Measurements from ENCODE around the gene CLHC1.

CLHC1 gene

DNA sequence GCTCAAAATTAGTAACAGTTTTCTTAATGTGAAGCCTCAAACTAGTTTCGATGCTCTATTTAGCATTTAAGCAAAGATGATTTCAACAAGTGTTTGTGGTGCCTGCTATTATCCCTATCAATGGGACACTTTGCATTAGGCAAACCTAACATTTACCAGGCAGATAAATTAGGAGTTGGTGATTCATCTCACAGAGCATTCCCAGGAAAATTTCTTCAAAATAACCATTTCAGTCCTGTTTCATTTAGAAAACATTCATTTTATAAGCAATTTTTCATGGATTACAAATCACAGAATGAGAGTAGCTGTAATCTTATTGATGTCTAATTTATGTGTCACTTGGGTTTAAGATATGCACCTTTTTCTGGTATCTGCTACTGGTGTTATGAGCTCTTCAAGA lies 62.7 kb downstream of the CLHC1 start:
- DNase-seq (ENCODE audit: low read depth in 2 of 2), result no peak

DNA sequence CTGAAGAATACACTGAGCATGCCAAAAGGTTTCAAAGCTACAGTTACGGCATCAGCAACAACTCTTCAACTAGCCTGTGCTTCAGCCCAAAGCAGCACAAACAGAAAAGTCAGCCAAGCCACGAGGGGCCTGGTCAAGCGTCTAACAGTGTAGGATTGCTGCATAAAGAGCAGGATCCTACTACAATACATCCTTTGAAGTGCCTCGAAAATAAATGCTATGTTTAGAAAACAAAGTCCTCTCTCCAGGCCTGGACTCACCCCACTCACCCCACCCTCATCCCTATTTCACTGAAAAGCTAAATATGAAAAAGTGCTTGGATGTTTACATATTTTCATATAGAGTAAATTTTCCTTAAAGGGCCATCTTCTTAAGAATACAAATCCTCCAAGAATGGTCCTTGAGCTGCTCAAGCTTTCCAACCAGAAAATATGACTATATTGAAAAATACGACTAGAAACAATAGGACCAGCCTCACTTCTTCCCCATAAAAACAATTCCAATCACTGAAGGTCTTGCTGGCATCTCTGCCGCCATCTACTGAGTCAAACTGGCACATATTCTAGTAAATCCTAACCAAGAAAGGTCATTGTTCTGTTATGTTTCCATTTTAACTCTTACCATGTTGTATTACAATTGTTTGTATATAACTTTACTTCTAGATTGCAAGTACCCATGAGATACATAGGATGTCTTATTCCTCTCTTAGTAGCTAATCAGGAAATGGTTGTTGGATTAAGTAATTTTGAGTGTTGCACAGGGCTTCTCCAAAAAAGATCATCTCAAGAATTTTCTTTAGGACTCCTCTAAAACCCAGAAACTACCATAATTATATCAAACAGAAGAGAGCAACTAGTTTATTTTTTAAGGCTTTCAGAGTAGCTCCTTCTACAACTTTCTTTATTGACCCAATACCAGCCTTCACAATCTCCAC lies 63.6 kb downstream of the CLHC1 start:
- no peak for DNase-seq (ENCODE audit: low read depth in 2 of 2)

DNA sequence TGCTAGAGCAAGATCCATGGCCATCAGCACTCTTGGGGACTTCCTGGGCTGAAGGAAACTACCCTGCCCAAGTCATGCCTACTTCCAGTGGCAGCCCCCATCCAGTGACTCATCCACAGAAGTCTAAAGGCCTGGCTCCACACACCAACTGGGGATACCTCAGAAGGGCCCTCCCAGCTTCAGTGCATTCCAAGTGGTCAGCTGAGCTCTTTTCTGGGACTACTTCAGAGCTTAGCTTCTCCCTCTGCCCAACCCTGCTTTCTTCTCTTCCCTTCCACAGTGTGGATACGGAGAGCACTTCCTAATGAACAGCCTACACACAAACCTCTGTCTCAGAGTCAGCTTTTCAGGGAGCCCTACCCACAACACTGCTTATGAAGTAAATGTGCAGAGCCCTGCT lies 66.5 kb downstream of the CLHC1 start:
- DNase-seq (ENCODE audit: low read depth in 2 of 2), result no peak

DNA sequence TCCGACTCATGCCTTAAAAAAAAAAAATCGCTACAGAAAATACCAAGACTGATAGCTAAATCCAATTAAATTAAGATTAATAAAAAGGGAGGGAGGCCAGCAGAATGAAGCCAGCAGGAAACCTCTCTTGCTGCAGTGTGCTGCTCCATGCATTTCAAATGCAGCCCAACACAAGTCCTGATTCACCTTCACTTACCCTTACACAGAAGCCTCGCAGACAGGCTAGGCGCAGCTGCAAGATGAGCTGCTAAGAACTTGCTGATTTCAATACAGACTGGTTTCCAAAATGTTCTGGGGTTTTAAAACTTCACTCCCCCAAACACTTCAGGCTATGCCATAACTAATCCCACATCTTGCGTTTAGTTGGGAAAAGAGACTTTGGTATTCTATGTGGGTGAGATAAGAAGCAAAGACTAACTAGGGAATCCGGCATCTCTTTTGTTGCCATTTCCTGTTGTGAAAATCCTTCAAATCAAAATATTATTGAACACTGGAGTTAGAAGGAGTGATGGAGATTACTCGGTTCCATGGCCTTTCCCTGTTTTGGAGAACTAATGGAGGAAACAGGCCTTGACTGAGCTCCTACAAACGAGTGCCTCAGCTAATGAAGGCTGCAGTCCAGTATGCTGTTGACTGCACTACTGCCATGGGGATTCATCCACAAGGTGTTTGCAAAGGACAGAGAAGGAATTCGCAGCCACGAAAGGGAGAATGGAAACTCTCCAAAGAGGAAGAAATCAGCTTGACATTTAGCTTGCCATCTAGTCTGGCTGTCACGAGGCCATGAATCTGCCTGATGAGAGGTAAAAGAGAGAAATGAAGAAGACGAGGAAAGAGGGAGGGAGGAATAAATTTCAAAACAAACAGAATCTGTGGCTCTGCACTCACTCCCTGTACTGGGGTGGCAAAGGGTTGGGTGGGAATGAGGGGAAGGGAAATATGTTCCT lies 67.3 kb downstream of the CLHC1 start:
- no peak for DNase-seq (ENCODE audit: low read depth in 2 of 2)

DNA sequence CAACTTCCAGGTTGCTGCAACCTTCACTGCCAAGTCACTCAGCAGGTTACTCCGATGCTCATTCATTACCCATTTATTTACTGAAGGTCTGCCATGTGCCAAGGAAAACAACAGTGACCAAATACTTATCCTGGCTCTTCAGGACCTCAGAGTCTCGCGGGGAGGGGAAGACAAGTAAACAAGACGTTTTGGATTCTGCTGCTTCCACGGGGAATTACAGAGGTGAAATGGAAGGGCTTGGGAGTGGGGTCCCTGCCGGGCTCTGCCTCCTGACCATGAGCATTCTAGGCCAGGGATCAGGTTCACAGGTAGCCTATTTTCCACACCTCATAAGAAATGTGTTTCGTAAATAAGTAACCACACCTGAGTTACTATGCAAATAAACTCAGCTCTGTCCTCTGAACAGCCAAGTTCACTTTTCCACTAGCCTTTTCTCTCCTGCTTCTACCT lies 68.1 kb downstream of the CLHC1 start:
- DNase-seq (ENCODE audit: low read depth in 2 of 2), result no peak

DNA sequence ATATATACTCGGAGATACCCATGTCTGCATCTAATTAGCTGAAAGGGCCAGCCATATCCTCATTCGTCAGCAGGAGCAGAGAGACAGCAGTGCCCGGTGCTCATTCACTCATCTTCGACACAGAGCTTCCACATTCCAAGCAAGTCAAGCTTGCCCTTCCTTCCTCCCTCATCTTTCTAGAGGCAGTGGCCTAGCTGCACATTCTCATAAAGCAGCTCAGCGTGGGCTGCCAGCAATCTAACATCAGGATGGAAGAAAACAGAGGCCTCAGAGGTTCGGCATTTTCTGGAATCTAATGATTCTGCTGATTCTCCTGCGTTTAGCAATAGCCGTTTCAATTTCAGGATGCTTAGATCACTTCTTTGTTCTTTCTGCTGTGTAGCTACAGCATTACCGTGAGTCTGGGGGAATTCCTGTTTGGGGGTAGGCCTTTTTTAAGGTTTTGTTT lies 68.8 kb downstream of the CLHC1 start:
- no peak for DNase-seq (ENCODE audit: low read depth in 2 of 2)

DNA sequence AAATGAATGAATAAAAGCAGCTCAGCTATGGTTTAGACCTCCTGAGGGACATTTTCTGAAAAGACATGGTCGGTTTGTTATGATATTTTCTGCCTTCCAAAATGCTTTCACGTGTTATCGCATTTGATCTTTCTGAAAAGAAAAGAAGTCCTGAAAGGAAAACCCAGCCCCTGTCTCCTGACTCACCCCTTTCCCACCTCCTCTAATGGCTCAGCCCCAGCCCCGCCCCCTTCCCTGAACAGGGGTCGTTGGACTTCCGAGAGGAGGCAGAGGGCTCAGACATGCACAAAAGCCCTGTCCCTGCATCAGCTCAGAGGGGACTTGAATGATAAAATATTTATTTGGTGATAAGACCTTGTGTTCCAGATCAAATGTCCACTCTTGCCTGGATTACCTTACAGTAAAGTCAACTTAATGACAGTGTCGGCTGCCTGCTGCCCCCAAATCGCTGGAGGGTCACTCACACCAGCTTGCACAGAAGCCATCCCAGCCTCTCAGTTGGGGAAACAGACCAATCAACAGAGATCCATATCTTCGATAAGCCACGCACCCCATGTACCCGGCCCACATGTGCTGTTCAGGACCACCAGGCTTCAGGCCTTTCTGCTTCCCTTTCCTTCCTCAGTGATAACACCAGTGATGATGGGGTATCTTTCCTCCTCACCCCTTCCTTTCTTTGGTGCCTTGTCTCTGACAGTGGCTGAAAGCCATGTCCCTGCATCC lies 69.6 kb downstream of the CLHC1 start:
- no peak for DNase-seq (ENCODE audit: low read depth in 2 of 2)

DNA sequence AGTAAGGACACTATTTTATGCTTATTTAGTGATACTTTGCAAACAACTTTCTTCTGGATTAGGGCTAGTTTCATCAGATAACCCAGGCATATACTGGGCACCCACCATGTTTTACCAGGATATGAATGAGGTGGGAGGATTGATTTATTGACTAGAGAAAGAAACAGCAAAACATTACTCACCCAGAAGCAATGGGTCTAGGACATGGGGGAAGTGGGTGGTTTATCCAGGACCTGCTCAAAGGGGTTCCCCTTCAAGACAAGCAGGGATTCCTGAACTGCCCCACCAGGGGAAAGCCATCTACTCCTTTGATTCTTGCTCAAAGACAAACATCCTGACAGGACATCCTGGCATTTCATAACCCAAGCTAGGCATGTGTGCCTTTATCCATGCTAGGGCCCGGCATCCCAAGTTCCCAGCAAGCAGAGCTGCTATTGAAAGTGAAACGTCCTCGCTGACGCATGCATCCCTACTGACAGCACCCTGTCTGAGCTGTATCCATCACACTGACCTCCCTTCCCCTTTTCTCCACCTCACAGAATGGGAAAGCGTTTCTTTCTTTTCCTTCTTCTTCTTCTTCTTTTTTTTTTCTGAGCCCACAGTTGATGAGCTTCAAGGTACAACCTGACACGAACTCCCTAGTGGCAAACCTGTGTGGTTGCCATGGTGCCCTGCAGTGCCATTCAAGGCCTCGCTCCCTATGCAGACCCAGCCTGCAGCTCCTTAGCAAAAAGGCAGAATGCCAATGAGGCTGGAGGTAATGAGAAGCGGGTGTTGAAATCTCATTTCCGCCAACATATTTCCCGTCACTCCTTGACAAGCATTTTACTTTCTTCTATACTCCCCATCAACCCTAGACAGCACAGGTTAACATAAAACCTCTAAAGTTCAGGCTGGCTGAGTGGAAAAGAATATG lies 70.5 kb downstream of the CLHC1 start:
- DNase-seq (ENCODE audit: low read depth in 2 of 2), result no peak

DNA sequence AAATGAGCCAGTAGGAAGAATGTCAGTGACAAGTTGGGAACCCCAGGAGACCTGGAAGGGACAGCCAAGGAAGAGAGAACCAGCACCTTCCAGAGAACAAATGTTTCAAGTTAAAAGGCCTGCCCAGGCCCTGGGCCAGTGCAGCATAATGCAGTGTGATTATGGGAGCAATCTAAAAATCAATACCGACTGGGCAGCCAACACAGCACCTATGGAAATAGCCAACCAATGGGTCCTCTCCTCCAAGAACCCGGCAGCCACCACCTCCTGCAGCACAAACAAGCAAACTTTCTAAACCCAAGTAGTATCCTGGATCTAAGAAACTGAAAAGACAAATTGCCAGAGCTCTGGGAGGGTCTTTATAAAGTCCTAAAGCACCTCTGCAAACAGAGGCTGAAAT lies 71.7 kb downstream of the CLHC1 start:
- DNase-seq (ENCODE audit: low read depth in 2 of 2), result no peak

DNA sequence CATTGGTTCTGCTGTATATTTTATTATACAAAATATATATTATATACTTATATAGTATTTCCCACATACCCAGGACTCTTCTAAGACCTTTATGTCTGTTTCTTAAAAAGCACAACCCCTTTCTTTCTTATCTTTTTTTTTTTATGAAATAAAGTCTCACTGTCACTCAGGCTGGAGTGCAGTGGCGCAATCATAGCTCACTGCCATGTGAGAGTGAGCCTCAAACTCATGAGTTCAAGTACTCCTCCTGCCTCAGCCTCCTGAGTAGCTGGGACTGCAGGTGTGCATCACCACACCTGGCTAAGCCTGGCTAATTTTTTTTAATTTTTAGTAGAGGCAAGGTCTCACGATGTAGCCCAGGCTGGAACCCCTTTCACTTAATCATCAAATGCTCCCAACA lies 72.3 kb downstream of the CLHC1 start:
- DNase-seq (ENCODE audit: low read depth in 2 of 2), result no peak

DNA sequence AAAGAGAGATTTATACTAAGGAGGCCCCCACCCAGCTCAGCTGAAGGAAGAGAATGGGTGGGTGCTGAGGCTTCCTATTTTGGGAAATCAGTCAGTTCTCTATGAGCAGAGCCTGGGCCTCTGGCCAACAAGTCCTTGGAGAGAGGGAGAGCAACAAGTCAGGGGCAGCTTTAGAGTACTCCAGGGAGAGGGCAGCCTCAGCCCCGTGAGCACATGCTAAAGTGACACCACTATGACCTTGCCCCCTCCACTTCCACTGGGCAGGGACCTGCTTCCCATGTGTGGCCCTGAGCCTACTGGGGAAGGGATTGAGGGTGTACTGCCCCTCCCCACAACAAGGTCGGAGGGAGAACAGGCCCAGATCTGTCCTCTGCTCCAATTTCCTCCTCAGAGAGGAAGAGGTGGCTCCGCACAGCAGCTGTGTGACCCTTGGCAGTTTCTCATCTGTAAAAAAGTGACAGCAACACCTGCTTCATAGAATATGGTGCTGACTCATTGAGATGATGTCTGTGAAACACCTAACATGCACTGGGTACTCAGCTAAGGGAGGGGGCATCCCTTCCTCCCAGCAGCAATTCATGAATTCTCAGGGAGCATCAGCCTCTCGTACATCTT lies 72.9 kb downstream of the CLHC1 start:
- no peak for DNase-seq (ENCODE audit: low read depth in 2 of 2)

DNA sequence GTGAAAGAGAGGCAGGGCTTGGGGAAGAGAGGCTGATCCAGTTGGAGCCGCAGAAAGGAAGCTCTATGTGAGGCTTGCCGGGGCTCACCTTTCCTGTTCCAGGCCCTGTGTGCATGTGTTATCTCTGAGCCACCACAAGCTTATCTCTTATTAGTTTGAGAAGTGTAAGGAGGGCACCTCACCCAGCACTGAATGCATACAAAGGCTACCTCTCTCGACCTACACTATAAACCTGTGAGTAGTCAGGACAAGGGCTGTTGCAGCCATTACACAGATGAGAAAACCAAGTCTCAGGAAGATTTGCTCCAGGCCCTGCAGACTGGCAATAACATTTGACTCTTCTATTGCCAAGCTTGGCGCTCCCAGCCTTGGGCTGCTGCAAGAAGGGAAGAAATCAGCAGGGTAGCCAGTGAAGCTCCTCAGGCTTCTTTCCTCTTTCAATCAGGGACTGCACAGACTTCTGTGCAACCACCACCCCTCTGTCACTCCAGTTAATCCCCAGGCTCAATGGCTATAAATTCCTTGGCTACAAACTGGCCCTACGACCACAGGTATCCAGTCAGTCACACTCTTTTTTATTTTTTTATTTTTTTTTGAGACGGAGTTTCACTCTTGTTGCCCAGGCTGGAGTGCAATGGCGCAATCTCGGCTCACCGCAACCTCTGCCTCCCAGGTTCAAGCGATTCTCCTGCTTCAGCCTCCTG lies 73.8 kb downstream of the CLHC1 start:
- no peak for DNase-seq (ENCODE audit: low read depth in 2 of 2)

DNA sequence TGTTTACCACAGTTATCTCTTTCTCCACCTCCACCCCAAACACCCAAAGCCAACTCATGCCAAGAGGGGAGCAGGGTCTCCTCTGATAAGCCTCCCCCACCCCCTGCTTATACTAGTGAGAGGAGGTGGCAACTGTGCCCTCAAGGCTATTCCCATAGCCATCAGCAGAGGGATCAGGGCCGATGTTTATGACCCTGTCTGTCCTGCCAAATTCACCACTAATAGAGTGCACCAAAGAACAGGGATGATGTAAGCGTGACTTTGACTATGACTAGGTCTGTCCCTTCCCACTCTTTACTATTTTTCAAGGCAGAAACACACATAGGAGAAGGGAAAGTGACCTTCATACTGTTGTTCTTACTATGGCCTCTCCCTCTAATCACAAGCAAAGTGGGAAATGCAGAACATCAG lies 74.6 kb downstream of the CLHC1 start:
- DNase-seq (ENCODE audit: low read depth in 2 of 2), result no peak

DNA sequence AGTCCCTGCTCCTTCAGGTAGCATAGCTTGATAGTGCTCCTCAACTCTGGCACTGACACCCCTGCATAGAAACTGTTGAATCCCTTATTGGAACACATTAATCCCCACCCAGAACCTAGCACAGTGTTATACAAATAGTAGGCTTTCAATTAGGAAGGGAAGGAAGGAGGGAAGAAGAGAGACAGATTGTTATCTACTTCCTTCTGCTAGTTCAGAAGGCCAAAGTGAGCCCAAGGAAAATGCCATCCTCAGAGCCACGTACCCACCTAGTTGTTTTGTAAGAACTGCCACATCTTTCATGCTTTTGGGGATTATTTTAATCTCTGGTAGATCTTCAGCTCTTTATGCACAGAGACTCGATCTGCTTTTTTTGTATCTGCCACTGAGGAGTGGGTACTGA lies 75.1 kb downstream of the CLHC1 start:
- no peak for DNase-seq (ENCODE audit: low read depth in 2 of 2)

DNA sequence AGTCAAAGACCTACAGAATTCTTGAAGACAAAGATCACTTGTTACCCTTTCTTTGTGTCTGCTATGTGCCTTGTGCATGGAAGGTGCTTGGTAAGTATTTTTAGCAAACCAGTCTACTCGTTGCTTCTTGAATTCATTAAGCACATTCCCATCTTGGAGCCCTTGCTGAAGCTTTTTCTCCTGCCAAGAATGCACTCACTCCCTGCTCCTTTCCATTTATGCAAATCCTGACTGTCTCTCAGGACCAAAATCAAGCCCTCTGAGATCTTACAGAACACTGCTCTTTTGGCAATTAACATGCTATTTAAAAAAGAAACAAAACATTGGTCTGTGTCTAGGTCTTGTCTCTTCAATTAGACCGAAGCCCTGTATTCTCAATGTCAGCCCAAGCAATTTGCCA lies 75.8 kb downstream of the CLHC1 start:
- DNase-seq (ENCODE audit: low read depth in 2 of 2), result no peak

DNA sequence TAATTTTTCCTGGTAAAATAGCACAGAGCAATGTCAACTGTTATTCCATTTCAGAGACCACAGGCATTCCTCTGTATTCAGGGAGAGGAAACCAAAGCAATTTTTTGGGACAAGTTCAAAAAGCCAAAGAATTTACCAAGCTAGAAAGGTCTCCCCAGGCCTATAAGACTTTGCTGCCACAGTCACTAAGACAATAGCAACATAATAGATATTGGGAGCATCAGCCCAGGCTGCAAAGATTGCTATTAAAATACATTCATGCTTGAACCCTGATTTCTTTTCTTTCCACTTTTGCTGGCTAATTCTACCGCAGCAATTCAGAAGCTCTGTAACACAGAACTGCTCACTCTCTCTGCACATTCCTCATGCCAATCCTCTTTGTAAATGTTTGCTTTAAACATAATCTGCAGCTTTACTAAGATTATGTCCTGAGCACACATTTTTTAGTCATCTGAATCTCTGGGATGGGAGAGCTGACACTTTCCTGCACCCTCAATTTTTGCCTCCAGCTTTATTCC lies 76.3 kb downstream of the CLHC1 start:
- DNase-seq (ENCODE audit: low read depth in 2 of 2), result no peak

DNA sequence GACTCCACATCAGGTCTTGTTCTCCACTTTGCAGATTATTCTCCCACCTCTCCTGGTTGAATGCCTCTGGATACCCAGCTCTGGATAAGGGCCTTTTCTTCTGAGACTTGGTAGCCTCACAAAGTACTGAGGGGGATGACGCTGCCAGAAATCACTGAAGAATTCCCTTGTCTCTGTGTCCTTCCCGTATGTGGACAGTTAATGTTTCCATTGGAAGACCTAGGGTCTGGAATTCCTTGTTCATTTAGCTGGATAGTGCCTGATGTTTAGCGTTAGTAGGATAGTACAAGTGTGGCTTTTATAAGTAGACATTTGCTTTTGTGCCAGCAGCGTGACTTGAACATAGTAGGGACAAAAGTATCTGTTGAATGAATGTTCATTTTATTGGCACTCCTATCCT lies 76.9 kb downstream of the CLHC1 start:
- DNase-seq (ENCODE audit: low read depth in 2 of 2), result no peak

DNA sequence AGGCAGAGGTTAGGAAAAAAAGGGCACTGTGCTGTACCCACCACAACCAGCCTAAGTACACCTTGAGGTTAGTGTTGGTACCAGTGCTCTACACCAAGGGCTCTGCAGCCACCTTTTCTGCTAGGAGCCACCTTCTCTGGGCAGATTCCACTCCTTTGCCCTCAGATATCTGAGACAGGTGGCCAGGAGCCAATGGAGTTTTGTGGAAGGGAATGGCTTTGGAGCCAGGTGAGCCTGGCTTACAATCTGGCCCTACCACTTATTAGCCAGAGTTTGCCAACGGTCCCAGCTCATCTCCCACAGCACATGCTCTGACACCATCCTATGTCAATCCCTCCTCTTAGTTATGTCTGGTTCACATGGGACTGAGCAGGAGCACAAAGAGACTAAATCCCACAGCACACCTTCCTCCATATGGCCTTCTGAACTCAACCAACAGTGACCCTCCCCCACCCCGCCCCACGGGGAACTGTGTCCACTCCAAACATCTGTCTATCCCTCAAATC lies 77.5 kb downstream of the CLHC1 start:
- no peak for DNase-seq (ENCODE audit: low read depth in 2 of 2)

DNA sequence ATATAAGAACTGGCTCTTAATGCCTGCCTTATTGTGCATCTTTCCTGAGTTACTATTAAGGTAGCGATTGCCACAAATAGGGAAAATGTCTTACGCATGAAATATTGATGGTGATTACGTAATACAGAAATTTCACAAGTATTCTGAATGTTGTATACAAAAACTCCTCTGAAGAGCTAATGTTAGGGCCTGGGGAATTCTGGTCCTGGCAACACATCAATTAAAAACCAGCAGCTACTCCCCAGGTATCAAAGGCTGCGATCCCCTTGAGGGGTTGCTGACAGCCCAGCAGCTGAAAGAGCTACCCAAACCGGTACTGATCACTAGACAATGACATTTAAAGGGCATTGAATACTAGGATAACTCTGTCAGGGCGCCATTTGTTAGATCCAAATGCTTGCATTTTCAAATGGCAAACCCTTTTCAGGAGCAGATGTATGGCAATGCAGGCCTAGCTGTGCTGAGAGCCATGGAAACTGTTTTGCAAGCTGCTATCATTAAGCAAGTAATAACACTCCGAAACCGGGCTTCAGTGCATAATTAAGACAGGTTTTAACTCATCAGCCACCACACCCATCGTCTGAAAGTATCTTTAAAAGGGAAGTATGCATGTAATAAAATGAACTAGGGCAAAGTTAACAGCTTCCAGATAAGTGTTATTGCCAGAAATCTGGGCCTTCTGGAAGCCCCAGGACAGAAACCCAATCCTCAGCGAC lies 78.4 kb downstream of the CLHC1 start:
- DNase-seq (ENCODE audit: low read depth in 2 of 2), result no peak
